GM13977 (cell line): Measurements from ENCODE around the gene HPGDS.

ENCODE experiments used
- DNase-seq: peaks from one replicate; pipeline ENCODE4 v3.0.0; 2012; ENCODE audit warnings: low spot score
- CTCF ChIP-seq: IDR thresholded peaks from 2 replicates; pipeline ENCODE4 v1.5.1; 2012; ENCODE audit warnings: mild to moderate bottlenecking, control low read depth; ENCODE audit not compliant: insufficient read depth; ENCODE audit errors: extremely low read depth, missing control alignments
- in situ Hi-C: fragments of 300-500 bp; cut with MboI; formaldehyde crosslinking; loops from one replicate; pipeline ENCODE4 v1.12.0; 2022; ENCODE audit warnings: low sequenced_read_pairs, low pct_unique_long_range_greater_than_20kb, mixed read lengths, inconsistent platforms; ENCODE audit not compliant: unreplicated experiment

Gene HPGDS

DNA sequence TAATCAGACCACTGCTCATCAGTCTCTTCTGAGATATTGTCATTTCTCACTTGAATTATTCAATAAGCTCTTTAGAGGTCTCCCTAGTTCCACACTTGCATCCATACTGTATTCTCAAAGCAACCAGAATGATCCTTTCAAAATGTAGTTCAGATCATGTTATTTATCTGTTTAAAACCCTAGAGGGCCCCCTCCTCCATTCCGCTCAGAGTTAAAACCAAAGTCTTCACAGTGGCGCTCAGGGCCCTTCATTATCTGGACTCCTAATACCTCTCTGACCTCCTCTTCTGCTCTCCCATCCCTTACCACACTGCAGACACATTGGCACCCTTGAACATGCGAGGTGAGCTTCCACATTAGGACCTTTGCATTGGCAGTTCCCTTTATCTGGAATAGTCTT is 32.7 kb upstream of the HPGDS start:
- in situ Hi-C loops: loop anchor here (25.0 kb wide), 1 partner anchor 588 kb away; no protein-coding TSS in a partner anchor
- TF ChIP-seq CTCF: no peak
- no peak for DNase-seq

GRCh38 chr4:94373752-94374151 is 31.1 kb upstream of the HPGDS start:
- TF ChIP-seq CTCF: no peak
- in situ Hi-C loops: no loop called here
- no peak for DNase-seq

GRCh38 chr4:94372991-94373390 is 30.4 kb upstream of the HPGDS start:
- TF ChIP-seq CTCF: no peak
- in situ Hi-C loops: no loop called here

DNA sequence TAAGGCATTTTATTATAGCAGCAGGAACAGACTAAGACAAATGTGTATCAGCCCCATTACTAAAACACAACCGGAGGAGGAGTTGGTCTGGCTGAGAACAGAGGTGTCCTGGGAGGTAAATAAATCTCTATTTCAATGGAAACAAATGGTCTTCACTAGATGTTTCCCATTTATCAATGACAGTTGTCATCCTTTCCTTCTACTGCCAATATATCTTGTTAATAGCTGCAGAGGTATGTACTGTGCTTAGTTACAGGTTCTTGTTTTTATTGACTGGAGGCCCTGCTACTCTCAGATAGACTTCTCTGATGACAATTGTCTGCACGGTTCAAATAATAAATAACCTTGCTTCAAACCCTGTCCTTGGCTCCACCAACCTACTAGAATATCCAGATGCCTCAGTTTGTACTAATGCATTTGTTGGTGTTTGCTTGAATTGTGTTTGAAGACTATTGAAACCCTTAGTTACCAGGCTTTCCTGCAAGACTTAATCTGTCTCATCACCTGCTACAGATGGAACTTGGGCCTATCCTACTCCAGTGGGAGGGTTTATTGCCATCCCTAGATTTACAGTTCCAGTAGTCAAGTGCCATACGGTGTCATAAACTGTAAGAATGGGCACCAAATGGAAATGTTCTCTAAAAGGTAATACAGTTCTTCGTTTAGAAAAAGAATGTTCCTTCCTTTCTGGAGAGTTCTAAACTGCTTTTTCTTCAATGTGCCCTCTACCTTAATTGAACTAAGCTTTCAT is 29.8 kb upstream of the HPGDS start:
- DNase-seq: no peak
- in situ Hi-C loops: no loop called here
- TF ChIP-seq CTCF: no peak

More at GRCh38 chr4:94372991-94373390, 30.4 kb upstream of the HPGDS start:
- DNase-seq: no peak

GRCh38 chr4:94371290-94371689 is 28.7 kb upstream of the HPGDS start:
- TF ChIP-seq CTCF: no peak
- in situ Hi-C loops: no loop called here
- no peak for DNase-seq

- in situ Hi-C loops: no loop called here
Observed at GRCh38 chr4:94370533-94371254, 28.1 kb upstream of the HPGDS start.

More at GRCh38 chr4:94370533-94371254, 28.1 kb upstream of the HPGDS start:
- TF ChIP-seq CTCF: no peak
- no peak for DNase-seq
